Nephron progenitor cell (in vitro differentiated cells): Measurements from ENCODE around the gene IP6K1.

Experiments used
- DNase-seq: peaks from one replicate; pipeline ENCODE4 v3.0.0; 2021
- H3K27ac Mint-ChIP-seq: 2 replicates; pipeline ENCODE4 v1.8.0; 2021; ENCODE audit warnings: mild to moderate bottlenecking, moderate library complexity, mixed read lengths
- H3K27me3 Mint-ChIP-seq: 2 replicates; pipeline ENCODE4 v1.8.0; 2021; ENCODE audit warnings: mild to moderate bottlenecking, low read depth, mixed read lengths; ENCODE audit not compliant: poor library complexity
- H3K36me3 Mint-ChIP-seq: 2 replicates; pipeline ENCODE4 v1.8.0; 2021; ENCODE audit warnings: low read depth, mixed read lengths
- H3K4me1 Mint-ChIP-seq: 2 replicates; pipeline ENCODE4 v1.8.0; 2021; ENCODE audit warnings: mixed read lengths
- H3K4me3 Mint-ChIP-seq: 2 replicates; pipeline ENCODE4 v1.8.0; 2021; ENCODE audit warnings: mild to moderate bottlenecking, moderate library complexity, mixed read lengths
- H3K9me3 Mint-ChIP-seq: 2 replicates; pipeline ENCODE4 v1.8.0; 2021; ENCODE audit warnings: mild to moderate bottlenecking, moderate library complexity, mixed read lengths
- TF ChIP-seq, protein P1 (sequence below): fragments of 200-600 bp; sonication (generic); IDR thresholded peaks from 2 replicates; pipeline ENCODE4 v1.5.0; 2021; ENCODE audit warnings: antibody characterized with exemption

IP6K1 gene

GRCh38 chr3:49717211-49717958, 69.0 kb downstream of the IP6K1 start:
- Mint-ChIP-seq H3K9me3 (no peaks in the 10 kb centered on the region), H3K36me3 (peaks cover 7% of the 10 kb centered on the region), H3K27me3 (no peaks in the 10 kb centered on the region), H3K4me1 (peaks cover 21% of the 10 kb centered on the region), H3K4me3 (peak overlapping the region; percentile 44), H3K27ac (no peak overlapping the region)
- TF ChIP-seq, protein P1, sequence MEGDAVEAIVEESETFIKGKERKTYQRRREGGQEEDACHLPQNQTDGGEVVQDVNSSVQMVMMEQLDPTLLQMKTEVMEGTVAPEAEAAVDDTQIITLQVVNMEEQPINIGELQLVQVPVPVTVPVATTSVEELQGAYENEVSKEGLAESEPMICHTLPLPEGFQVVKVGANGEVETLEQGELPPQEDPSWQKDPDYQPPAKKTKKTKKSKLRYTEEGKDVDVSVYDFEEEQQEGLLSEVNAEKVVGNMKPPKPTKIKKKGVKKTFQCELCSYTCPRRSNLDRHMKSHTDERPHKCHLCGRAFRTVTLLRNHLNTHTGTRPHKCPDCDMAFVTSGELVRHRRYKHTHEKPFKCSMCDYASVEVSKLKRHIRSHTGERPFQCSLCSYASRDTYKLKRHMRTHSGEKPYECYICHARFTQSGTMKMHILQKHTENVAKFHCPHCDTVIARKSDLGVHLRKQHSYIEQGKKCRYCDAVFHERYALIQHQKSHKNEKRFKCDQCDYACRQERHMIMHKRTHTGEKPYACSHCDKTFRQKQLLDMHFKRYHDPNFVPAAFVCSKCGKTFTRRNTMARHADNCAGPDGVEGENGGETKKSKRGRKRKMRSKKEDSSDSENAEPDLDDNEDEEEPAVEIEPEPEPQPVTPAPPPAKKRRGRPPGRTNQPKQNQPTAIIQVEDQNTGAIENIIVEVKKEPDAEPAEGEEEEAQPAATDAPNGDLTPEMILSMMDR: no peak
- DNase-seq: no peak

DNA sequence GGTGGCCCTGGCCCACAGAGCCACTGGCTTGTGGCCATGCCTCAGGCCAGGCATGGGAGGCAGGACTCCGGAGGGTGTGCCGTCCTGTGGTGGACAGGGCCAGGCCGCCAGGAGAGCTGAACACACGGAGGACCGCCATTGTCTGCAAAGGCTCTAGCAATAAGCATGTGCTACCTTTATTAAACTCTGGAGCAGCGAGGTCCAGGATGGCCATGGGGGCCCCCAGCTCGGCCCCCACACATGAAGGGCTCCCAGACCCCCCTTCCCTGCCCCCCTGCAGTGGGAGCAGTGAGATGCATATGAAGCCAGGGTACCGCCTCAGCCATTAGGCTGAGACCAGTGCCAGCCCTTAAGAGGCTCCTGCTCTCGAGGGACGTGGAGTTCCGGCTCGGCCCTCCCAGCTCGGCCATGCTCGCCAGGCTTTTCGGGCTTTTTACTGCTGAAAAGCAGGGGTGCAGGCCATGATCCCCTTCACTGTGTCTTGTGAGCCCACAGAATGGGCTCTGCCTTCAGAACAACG, 69.6 kb downstream of the IP6K1 start:
- Mint-ChIP-seq H3K27ac (no peak overlapping the region), H3K36me3 (peaks cover 7% of the 10 kb centered on the region), H3K4me1 (peaks cover 26% of the 10 kb centered on the region), H3K4me3 (no peak overlapping the region), H3K9me3 (no peaks in the 10 kb centered on the region), H3K27me3 (peaks cover 2% of the 10 kb centered on the region)
- no peak for DNase-seq
- TF ChIP-seq, protein P1: no peak

GRCh38 chr3:49716169-49716568, 70.2 kb downstream of the IP6K1 start:
- no peaks in the 10 kb centered on the region for H3K9me3 Mint-ChIP-seq
- peaks cover 4% of the 10 kb centered on the region for H3K36me3 Mint-ChIP-seq
- peaks cover 3% of the 10 kb centered on the region for H3K27me3 Mint-ChIP-seq
- TF ChIP-seq, protein P1: no peak
- H3K27ac Mint-ChIP-seq: no peak overlapping the region
- peaks cover 32% of the 10 kb centered on the region for H3K4me1 Mint-ChIP-seq
- DNase-seq: no peak
- H3K4me3 Mint-ChIP-seq: no peak overlapping the region

DNA sequence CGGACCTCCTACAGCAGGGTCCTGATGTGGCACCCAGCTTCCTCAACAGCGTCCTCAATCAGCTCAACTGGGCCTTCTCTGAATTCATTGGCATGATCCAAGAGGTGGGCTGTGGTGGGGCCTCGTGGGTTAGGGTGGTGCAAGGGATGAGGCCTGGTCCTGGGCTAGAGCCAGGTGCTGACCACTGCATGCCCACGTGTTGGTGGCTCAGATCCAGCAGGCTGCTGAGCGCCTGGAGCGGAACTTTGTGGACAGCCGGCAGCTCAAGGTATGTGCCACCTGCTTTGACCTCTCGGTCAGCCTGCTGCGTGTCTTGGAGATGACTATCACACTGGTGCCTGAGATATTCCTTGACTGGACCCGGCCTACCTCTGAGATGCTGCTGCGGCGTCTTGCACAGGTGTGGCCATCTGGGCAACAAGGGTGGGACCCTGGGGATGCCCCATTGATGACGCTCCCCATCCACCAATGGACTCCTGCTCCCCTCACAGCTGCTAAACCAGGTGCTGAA, 70.7 kb downstream of the IP6K1 start:
- Mint-ChIP-seq H3K9me3 (no peaks in the 10 kb centered on the region), H3K4me3 (no peak overlapping the region), H3K27me3 (peaks cover 3% of the 10 kb centered on the region), H3K4me1 (peaks cover 34% of the 10 kb centered on the region), H3K27ac (no peak overlapping the region), H3K36me3 (no peaks in the 10 kb centered on the region)
- DNase-seq: no peak
- TF ChIP-seq, protein P1: no peak

DNA sequence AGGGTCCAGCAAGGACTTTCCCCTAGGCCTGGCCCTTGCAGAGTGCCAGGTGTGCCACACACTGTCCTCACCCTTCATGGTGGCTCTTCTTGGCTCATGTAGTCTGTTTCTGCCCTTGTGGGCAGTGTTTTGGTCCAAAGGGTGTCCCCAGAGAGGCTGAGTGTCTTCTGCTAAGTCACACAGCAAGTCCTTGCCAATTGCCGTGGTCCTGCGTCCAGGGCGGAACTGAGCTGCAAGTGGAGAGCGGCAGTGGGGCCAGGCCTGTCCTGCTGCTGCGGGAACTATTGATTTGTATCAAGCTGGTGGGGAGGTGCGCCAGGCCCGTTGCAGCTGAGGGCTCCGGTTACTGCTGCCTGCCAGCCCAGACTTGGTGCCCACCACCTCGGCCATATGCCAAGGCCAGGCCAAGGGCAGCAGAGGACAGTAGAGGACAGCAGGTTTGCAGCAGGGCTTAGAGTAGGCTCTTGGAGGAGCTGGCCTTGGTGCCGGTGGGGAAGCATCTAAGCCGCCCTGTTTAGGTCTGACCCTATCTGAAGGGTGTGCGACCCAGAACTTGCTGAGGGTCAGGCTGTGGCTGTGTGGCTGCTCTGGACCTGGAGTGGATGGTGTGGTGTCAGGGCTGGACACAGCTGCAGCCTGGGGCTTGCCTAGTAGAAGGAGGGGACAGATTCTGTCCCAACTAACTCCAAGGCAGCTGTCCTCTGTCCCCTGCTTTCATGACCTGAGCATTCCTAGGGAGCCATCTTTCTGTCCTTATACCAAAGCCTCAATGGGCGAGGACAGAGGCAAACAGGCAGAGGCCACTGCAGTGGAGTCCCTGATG, 71.4 kb downstream of the IP6K1 start:
- H3K9me3 Mint-ChIP-seq: no peaks in the 10 kb centered on the region
- H3K27me3 Mint-ChIP-seq: peaks cover 3% of the 10 kb centered on the region
- peaks cover 33% of the 10 kb centered on the region for H3K4me1 Mint-ChIP-seq
- H3K36me3 Mint-ChIP-seq: no peaks in the 10 kb centered on the region
- H3K4me3 Mint-ChIP-seq: no peak overlapping the region
- DNase-seq: no peak
- TF ChIP-seq, protein P1: no peak
- no peak overlapping the region for H3K27ac Mint-ChIP-seq
